ENCODE data around the gene PKHD1.

PKHD1 gene

DNA sequence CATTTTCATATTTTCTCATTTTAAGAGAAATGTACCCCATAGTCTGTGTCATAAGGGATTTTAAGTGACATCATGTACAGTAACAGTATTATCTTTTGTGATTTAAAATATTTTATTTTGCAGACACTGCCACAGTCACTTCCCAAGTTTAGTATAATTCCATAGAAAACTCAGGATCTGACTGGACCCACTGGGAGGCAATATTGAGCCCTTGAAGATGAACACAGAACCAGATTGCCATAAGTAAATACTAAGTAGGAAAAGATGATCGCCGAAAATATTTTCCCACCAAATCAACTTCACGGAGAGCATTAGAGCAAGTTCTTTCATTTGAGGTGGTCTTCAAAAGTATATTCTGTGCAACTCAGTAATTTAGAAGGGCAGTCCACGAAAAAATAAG is 17.6 kb upstream of the PKHD1 start:
- DNase-seq, result no peak

DNA sequence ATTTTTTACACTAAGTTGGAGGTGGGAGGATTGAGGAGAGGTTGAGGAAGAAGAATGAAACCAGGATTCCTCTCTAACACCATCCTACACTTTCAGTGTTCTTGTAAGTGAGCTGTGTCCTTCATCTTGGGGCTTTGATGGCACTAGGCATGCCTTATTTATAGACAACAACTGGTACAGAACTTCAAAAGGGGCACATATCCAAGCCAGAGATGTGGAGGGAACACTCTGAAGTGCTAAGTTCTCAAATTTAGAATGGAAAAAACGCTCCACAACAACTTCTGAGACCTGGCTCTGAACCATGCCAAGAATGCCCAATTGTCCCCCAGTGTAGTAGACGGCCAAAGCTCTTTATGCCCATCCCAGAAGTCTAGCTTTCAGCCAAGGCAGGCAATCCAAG is 16.2 kb upstream of the PKHD1 start:
- DNase-seq, result no peak

DNA sequence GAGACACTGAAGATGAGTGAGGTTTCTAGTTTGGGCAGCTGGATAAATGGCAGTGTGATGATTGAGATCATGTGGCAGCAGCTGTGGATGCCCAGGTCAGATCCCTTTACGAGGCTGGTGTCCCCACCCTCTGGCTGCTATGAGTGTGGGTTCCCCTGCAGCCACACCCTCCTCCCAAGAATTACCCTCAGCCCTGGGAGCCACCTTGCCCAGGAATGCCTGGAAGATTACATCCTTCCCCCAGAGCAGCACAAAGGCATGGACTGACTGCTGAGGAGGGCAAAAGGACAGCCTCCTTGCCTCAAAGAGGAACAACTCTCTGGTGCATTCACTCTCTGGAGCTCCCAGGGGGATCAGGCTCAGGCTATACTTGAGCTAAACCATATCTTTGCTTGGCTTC is 15.0 kb upstream of the PKHD1 start:
- DNase-seq, result no peak

GRCh38 chr6:52098721-52099120 is 11.3 kb upstream of the PKHD1 start:
- no peak for DNase-seq

DNA sequence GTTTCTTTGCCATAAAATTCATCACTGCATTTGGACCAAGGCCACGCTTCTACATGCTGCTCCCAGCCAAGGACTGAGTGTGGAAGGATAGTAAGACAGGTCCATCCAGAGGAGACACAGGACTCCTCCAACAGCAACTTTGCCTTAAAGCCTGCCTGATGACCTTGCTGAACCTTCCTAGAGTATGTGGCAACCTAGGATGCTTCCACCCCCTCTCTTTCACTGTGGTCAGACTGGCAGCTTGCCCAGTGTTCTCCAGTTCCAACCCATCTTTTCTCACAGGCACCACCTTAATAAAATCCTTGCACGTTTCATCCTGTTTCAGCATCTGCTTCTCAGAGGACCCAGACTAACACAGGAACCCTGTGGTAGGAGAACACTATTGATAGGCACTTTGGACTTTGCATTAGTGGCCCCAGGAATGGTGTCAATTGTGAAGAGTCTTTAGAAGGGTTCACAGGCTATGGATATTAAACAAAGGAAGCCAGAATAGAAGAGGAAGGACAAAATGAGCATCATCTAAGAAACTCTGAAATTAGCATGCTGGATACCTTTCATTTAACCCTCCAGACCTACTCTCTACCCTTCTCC is 2.4 kb upstream of the PKHD1 start:
- no peak for DNase-seq

GRCh38 chr6:52086741-52087140 is 672 bp downstream of the PKHD1 start:
- DNase-seq, result no peak

DNA sequence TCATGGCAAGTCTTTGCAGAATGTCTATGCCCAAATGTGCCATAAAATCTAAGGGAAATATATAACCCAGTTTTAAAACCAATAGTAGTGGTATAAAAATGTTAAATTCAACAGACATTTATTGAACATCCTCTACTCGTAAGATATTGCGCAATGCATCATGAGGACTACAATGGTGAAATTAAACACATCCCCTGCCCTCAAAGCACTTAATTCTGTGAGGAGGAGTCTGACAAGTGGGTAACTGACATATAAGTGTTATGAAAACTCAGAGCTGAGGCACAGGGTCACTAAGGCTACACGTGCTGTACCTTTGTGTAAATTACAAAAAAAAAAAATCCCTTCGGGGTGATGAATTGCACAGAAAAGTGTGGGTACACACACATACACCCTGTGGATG is 6.2 kb downstream of the PKHD1 start:
- no peak for DNase-seq

DNA sequence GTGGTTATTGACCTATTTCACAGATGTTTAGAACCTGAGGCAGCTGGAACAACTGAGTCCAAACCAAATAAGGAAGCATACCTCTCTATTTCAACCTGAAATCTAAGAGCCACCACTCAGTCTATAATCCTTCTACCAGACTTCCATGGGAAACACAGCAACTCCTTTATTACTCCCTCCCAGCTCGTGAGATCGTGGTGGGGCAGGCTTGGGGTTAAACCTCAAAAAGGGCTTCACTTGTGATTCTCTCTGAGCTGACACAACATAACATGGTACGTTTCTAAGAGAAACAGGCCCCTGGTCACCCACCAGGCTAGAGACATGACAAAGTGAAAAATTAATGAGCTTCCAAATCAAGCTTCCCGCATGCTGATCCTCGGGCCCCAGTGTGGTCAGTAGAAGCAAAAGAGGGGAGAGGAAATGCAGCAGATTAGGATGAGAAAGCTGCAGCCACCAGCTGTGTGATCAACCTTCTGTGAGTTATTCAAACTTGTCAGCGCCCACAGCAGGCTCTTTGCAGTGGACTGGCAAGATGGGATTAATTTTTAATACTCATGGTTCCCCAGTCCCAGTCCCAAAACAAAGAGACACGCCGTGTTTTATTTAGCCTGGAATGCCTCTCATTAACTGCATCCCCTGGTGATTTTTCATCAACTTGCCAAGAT is 9.3 kb downstream of the PKHD1 start:
- no peak for DNase-seq

GRCh38 chr6:52077180-52077884 is 10.1 kb downstream of the PKHD1 start:
- DNase-seq, result no peak

DNA sequence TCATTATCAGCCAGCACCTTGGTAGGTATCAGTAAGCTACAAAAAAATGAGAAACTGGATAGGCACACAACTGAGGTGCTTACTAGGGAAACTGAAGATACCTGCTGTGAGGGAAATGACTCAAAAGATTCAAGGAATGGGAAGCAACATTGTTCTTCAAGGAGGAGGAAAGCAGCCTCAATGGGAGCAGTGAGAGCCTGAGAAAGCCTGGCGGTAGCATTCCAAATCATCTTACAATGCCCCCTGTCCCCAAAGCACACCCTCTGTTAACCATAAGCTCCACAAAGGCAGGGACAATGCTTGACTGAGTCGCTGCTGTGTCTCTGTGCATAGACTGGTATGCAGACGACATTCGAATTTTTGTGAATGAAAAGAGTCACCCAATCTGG is 10.6 kb downstream of the PKHD1 start:
- DNase-seq, result no peak

DNA sequence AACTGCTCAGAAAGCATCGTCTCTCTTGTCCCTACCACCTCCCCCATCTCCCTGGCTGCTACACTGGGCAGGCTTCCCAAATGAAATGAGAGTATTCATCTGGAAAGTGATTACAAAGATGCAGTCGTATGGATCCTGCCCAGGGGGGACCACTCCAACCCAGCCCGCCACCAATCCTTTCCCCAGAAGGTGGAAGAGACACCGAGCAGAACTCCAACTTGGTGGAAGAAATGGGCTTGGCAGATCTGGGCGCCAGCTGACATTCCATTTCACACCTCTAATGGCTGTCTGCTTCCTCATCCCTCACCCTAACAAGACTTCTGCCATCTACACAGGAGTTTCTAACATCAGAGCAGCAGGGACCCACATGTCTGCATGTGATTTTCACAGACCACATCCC is 12.7 kb downstream of the PKHD1 start:
- no peak for DNase-seq

DNA sequence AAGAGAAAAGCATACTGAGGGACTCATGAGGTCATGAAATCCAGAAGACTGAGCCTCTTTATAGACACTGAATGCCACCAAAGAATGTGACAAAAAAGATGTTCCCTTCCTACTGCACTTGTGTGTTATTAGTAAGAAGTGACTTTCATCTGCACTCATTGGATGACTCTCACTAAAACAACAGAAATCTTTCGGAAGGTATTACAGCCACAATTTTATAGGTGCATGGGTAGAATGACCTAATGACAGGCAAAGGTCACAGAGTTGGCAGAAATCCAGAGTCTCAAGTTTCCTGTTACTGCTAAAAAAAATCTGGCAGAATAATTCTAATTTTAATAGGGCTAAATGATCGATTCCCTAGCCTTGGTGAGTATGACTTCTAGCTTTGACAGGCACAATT is 13.3 kb downstream of the PKHD1 start:
- DNase-seq, result no peak

- DNase-seq, result no peak
Observed at GRCh38 chr6:52065621-52066020, 21.8 kb downstream of the PKHD1 start.

- peak; percentile 36 for DNase-seq
Observed at GRCh38 chr6:52063584-52064344, 23.6 kb downstream of the PKHD1 start.

DNA sequence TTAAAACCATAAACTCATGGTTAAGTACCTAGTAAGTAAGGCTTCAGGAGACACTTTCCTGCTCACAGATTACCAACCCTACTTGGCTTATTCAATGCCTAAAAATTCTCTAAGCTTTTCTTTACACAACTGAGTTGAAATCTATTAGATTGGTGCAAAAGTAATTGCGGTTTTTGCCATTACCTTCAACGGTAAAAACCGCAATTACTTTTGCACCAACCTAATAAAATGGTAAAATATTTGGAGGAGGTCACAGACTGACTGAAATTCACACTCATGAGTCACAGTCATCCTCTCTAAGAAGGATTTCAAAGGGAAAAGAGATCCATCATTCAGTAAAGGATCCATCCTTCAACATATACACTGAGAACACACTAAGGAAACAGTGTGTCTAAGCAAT is 25.9 kb downstream of the PKHD1 start:
- DNase-seq, result no peak

GRCh38 chr6:52059821-52060220 is 27.6 kb downstream of the PKHD1 start:
- DNase-seq, result no peak

GRCh38 chr6:52055451-52055850 is 32.0 kb downstream of the PKHD1 start:
- DNase-seq, result no peak

- DNase-seq, result no peak
Observed at GRCh38 chr6:52053038-52053695, 34.2 kb downstream of the PKHD1 start.

- no peak for DNase-seq
Observed at GRCh38 chr6:52050051-52050405, 37.4 kb downstream of the PKHD1 start.

DNA sequence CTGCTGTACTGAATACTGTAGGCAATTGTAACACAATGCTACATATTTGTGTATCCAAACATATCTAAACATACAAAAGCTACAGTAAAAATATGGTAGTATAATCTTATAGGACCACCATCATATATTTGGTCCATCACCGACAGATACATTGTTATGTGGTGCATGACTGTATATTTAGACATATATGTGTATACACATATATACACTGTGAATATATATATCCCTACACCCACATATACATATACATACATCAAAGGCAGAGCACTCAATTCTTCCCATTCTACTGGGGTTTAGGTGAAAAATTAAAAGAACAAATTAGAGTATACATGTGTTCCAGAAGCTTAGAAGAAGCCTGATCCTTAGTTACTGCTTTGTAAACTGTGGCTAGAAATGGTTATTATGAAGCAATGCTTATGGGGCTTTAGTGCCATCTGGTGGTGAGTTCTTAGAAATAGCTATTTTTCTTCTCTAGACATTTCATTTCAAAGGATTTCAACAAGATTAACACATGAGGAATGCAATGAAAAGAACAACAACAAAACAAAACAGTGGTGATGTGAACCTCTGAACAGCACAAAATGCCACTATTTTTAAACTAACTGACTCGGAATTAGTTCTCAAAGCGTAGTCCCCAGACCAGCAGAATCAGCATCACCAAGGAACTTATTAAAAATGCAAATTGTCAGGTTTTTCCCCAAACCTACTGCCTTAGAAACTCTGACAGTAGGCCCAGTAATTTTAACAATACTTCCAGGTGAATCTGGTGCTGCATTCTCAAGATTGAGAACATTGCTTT is 38.0 kb downstream of the PKHD1 start:
- DNase-seq, result no peak

DNA sequence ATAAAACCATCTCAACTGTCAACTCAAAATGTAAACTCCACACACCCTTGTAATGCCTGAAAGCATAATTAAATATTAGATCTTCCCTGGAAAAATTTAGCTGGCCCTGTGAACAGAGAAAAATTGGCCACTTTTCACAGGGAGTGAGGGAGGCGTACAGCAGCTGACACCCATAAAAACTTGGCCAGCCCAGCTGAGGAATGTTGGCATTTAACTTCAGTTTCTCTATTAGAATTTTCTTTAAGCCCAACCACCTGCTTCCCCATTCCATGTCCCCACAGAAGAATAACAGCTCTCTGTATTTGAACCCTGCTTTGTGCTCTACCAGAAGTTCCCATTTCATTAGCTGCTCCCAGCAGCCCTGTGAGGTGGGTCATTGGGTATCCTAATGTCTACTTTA is 41.0 kb downstream of the PKHD1 start:
- no peak for DNase-seq

DNA sequence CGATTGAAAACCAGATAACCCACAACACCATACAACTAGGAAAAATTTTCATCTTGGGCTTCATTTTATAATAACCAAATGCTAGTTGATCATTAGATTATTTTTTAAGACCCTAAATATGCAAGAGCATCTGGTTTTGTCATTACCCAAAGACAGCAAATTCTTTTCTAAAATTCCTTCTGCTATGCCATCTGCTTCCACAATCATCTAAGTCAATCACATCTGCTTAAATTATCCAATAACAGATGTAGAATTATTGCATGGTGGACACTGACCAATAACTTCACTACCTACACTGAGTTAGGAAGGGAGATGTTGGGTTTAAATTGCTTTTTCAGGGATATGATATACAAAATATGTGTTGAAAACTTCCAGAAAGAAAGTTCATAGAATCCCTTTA is 41.9 kb downstream of the PKHD1 start:
- no peak for DNase-seq

DNA sequence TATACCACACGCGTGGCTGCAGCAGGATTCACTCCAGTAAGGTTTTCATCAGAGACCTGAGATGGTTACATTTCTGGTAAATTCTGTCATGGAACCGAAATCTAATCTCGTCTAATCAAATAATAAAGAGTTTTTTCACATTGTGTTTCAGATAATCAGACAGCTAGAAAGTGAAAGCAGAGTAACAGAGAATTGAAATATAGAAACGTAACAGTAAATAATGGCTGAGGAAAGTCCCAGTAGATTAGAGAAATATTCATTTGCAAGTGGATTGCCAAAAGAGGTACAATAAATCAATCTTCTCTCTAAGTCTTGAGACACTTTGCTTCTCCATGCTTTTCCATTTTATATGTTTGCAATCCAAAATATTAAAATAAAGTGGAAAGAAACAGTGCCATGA is 42.4 kb downstream of the PKHD1 start:
- DNase-seq, result no peak
